Head of caudate nucleus (tissue), 42 donors: ENCODE results near the gene NOL4L.

Experiments used
- DNase-seq, 42 donors: peaks; one replicate each; pipeline versions ENCODE4 v3.0.0 to v3.0.0-alpha.2; 2020 to 2021; ENCODE audit warnings: mixed read lengths in 7 of 42
- intact Hi-C: fragments of 100-400 bp; cut with DNase I; formaldehyde crosslinking; loops from one replicate; pipeline ENCODE4 v1.15.0; 2022

The NOL4L gene

GRCh38 chr20:32449890-32450401 is 135.2 kb downstream of the NOL4L start:
- DNase-seq: peak in 7 of 42 donors; percentile 7 to 35 (median 30)
- intact Hi-C loops: loop anchor here (10.0 kb wide), 1 partner anchor 85 kb away; no protein-coding TSS in a partner anchor

DNA sequence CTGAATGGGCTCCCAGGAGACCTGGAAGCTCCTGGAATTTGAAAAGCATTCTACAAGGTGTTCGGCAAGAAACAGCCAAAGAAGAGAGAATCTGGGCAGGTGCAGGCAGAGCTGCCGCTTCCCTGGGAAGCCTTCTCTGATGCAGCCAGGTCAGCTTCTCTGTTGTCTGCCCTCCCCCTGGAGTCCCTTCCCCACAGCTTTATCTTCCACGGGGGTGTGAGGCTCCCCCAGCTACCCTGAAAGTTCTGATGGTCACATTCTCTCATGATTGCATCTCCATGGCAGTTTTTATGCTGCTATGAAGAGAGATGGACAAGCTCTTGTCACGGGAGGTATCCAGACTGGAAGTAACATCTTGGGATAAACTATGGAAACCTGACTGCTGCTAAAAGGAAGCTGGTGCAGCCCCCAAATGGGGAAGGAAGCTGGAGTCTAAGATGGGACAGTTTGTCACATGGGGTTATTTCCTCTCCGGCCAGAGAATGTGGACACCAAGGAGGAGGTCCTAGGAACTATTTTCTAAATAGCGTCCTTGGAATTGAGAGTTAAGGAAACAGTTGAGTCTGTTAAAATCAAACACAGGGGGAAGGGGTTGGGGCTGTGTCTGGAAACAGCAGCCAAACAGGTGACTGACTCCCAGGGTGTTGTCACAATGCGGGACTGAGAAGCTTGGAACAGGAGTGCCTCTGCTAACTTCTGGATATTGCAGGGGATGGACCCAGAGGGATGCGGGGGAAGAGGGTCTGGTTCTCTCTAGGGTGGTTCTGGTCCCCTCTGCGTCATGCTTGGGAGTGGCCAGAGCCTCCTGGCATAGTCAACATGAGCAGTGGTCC is 135.9 kb downstream of the NOL4L start:
- intact Hi-C loops: no loop called here
- peak in 7 of 42 donors; percentile 6 to 45 (median 18) for DNase-seq

GRCh38 chr20:32448306-32449056 is 136.7 kb downstream of the NOL4L start:
- intact Hi-C loops: no loop called here
- peak in 12 of 42 donors; percentile 11 to 72 (median 42) for DNase-seq

GRCh38 chr20:32447136-32448027 is 137.8 kb downstream of the NOL4L start:
- DNase-seq: peak in 6 of 42 donors; percentile 7 to 44 (median 13)
- intact Hi-C loops: no loop called here

GRCh38 chr20:32446301-32447100 is 138.6 kb downstream of the NOL4L start:
- peak in 3 of 42 donors; percentile 9 to 41 (median 14) for DNase-seq
- intact Hi-C loops: no loop called here

DNA sequence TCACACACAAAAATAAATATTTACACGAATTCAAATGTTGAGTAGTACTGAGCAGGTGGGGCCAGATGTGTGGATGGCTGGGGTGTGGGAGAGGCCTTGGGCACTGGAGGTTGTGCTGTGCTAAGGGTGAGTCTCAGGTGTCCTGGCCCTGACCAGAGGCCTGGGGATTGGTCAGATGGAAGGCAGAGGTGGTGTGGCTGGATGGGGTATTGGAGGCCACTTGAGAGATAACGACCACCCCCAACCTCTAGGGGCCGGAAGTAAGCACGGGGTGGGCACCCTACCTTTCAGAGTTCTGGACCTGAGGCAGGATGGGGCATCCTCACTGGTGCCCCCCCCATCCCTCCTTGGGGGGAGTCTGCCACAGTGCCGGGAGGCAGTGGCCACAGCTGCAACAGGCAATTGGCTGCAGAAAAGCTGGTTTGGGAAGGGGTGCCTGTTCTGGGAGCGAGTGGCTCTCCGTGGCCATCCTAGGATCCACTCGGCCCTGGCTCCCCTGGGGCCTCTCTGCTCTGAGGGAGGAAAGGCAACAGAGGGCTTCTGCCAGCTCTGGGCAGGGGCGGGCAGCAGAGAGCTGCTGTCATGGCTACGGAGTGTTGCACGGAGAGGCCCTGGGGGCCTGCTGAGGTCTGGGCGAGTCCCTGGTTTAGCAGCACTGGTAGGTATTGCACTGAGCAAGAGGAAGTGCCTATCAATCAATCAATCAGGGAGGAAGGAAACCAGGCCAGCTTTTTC is 139.4 kb downstream of the NOL4L start:
- DNase-seq: peak in 17 of 42 donors; percentile 8 to 72 (median 53)
- intact Hi-C loops: no loop called here

GRCh38 chr20:32444474-32445220 is 140.5 kb downstream of the NOL4L start:
- intact Hi-C loops: no loop called here
- DNase-seq: peak in 4 of 42 donors; percentile 2 to 39 (median 19)

- DNase-seq: peak in 3 of 42 donors; percentile 12 to 38 (median 36)
- intact Hi-C loops: no loop called here
Measured at GRCh38 chr20:32443386-32443974, 141.7 kb downstream of the NOL4L start.

DNA sequence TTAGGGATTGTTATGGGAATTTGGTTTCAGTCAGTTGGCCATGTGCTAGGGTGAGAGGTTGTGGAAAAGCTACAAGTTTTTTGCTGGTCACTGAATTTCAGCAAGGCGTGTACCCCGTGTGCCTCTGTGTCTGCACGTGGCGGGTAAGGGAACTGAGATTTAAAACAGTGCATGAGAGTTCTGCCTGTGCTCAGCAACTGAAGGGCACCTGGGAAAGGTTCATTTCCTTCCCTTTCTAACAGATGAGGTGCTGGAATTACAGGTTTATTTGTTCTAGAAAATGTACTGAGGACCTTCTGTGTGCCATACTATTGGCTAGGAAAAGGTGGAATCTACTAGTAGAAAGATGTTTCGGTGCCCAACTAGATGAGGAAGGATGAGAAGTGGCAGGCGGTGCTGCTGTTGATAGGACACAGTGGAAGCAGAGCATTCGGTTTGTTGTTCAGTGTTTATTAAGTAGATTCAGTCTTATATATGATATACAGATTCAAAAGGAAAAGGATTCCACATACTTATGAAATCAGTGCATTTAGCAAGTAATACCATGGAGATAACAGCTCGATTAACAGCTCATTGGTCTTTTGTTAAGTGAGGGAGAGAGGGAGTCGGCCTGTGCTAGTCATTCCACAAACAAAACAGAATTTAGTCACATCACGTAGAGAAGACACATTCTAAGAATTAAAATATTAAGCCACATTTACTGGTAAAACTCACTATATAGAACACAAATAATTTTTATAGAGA is 142.3 kb downstream of the NOL4L start:
- peak in 3 of 42 donors; percentile 2 to 24 (median 24) for DNase-seq
- intact Hi-C loops: no loop called here

- DNase-seq: peak in 3 of 42 donors; percentile 4 to 23 (median 22)
- intact Hi-C loops: no loop called here
Measured at GRCh38 chr20:32441638-32442037, 143.5 kb downstream of the NOL4L start.

- peak in 2 of 42 donors; percentile 2 to 30 for DNase-seq
- intact Hi-C loops: no loop called here
Measured at GRCh38 chr20:32440758-32441078, 144.4 kb downstream of the NOL4L start.

DNA sequence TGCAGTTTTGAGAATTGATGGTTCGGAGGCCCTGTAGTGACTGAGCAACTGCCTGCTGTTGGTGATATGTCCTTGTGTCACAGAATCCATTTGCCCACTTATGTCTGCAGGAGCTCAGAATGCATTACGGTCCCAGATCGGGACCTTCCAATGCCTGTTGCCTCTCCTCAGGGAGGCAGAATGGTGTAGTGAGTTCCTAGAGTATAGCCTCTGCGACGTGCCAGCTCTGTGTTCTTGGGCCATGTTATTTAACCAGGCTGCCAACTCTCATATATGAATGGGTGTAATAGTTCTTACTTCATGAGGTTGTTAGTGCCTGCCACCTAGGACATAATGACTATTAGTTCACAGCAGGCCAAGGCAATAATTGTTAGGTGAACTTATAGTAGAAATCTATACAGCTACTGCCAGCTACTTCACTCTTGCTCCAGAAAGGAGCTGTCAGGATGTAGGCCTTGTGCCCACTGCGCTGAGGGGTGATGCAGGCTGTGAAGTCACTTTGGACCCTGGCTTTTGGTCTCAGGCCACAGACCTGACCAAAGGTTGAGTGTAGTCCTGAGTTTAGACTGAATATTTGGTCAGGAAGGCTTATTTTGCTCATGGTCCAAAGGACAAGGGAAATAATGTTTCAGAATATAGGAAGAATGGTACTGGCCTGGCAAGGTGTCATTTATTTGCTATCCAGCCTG is 144.9 kb downstream of the NOL4L start:
- intact Hi-C loops: no loop called here
- peak in 3 of 42 donors; percentile 5 to 28 (median 15) for DNase-seq

DNA sequence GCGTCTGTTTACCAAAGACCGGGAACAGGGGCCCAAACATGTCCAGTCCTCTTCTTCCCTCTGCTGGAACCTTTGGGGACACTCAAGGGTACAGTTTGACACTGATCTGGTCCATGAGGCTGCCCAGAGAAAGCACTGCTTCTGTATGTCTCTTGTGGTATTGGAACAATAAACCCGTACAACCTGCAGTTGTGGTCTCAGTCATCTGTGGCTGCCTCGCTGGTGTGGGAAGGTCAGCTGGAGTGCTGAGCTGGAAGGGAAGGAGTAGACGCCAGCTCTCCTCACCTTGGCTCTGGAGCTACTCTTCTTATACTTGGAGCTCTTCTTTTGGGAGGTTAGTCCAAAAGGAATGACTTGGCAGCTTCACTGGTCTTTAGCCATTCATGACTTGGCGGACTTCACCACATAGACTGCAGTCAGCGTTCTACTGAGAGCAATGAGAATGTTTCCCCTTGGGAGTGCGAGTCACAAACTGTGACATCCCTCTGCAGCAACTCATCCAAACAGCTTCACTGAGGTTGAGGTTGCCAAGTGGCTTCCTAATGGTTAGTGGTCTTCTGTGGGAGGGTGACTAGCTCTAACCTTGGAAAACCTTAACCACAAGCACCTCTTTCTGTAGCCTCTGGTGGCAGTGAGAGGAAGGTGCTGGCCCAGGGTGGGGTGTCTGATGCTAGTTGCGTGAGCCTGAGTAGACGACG is 145.9 kb downstream of the NOL4L start:
- peak in 3 of 42 donors; percentile 40 to 45 (median 44) for DNase-seq
- intact Hi-C loops: no loop called here

GRCh38 chr20:32438331-32438858 is 146.7 kb downstream of the NOL4L start:
- peak in 2 of 42 donors; percentile 12 to 21 for DNase-seq
- intact Hi-C loops: no loop called here
